DND-41 (cell line): Measurements from ENCODE around the gene CAMTA2.

Source experiments
- EZH2 ChIP-seq: IDR thresholded peaks from 3 replicates; pipeline ENCODE4 v1.6.1; 2012; ENCODE audit warnings: borderline replicate concordance, low read depth, mild to moderate bottlenecking, moderate library complexity, low read length, inconsistent platforms; ENCODE audit not compliant: severe bottlenecking
- TF ChIP-seq, protein P1 (sequence below): IDR thresholded peaks from 2 replicates; pipeline ENCODE4 v1.5.1; 2012; ENCODE audit warnings: borderline replicate concordance, low read length, moderate library complexity, mild to moderate bottlenecking; ENCODE audit not compliant: poor library complexity, severe bottlenecking; ENCODE audit errors: extremely low read depth

DNA sequence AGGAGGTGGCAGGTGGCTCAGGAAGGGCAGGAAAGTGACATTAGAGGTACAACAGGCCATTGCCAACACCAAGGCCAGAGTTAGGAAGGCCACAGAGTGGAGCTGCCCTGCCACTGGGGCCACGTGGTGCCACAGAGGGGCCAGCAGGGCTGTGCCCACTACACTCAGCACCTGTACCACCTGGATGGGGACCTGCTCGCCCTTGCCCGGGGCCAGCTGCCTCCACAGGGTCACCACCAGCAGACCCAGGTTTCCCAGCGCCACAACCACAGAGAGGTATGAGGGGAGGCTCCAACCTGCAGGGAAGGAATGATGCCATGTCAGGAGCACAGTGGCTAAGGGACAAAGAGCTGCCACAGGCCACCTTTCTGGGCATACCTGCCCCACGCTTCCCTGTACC is 46.6 kb upstream of the CAMTA2 start:
- TF ChIP-seq, protein P1, sequence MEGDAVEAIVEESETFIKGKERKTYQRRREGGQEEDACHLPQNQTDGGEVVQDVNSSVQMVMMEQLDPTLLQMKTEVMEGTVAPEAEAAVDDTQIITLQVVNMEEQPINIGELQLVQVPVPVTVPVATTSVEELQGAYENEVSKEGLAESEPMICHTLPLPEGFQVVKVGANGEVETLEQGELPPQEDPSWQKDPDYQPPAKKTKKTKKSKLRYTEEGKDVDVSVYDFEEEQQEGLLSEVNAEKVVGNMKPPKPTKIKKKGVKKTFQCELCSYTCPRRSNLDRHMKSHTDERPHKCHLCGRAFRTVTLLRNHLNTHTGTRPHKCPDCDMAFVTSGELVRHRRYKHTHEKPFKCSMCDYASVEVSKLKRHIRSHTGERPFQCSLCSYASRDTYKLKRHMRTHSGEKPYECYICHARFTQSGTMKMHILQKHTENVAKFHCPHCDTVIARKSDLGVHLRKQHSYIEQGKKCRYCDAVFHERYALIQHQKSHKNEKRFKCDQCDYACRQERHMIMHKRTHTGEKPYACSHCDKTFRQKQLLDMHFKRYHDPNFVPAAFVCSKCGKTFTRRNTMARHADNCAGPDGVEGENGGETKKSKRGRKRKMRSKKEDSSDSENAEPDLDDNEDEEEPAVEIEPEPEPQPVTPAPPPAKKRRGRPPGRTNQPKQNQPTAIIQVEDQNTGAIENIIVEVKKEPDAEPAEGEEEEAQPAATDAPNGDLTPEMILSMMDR, result no peak
- TF ChIP-seq EZH2, result no peak
